ENCODE data around the gene OGN.

OGN gene

DNA sequence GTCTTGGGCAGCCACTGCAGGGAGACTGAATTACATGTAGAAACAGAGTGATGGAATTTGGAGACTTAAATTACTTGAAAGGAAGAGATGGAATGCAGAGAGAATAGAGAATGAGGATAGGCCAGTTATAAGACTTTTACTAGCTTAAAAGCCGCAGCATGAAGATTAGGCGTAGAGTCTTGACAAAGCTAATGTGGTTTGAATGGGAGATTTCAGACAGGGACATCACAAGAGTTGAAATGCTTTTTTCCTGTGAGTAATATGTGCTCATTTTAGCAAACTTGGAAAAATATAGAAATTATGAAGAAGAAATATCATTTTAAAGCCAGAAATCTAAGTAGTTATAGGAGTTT is 71.1 kb downstream of the OGN start:
- no peak overlapping the region for H3K4me3 ChIP-seq (ENCODE audit: low read depth, low read length)
- no peak for DNase-seq (ENCODE audit: low read depth)
- TF ChIP-seq, protein P1, sequence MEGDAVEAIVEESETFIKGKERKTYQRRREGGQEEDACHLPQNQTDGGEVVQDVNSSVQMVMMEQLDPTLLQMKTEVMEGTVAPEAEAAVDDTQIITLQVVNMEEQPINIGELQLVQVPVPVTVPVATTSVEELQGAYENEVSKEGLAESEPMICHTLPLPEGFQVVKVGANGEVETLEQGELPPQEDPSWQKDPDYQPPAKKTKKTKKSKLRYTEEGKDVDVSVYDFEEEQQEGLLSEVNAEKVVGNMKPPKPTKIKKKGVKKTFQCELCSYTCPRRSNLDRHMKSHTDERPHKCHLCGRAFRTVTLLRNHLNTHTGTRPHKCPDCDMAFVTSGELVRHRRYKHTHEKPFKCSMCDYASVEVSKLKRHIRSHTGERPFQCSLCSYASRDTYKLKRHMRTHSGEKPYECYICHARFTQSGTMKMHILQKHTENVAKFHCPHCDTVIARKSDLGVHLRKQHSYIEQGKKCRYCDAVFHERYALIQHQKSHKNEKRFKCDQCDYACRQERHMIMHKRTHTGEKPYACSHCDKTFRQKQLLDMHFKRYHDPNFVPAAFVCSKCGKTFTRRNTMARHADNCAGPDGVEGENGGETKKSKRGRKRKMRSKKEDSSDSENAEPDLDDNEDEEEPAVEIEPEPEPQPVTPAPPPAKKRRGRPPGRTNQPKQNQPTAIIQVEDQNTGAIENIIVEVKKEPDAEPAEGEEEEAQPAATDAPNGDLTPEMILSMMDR (IDR thresholded peaks at IDR 0.05; ENCODE audit: insufficient read depth, low read depth, low read length, missing control alignments) = no peak
